HFF-Myc (cell line): ENCODE results near the gene KRTAP5-5.
"Not testable (repeated sequence)": the region's sequence is repeated elsewhere in the genome, so short reads cannot be mapped to it uniquely, and the experiment has no call there.

Experiments used
- DNase-seq: peaks from one replicate; pipeline ENCODE4 v3.0.0-alpha.2; 2011; ENCODE audit warnings: low read depth; ENCODE audit errors: extremely low read depth
- H3K4me3 ChIP-seq: replicated peaks from 2 replicates; pipeline ENCODE4 v1.5.1; 2011; ENCODE audit warnings: low read depth, mild to moderate bottlenecking, control low read depth, low read length
- TF ChIP-seq, protein P1 (sequence below): IDR thresholded peaks from 2 replicates; pipeline ENCODE4 v1.5.1; 2012; ENCODE audit warnings: mild to moderate bottlenecking, low read depth, low read length, control low read depth; ENCODE audit errors: missing control alignments

Gene KRTAP5-5

DNA sequence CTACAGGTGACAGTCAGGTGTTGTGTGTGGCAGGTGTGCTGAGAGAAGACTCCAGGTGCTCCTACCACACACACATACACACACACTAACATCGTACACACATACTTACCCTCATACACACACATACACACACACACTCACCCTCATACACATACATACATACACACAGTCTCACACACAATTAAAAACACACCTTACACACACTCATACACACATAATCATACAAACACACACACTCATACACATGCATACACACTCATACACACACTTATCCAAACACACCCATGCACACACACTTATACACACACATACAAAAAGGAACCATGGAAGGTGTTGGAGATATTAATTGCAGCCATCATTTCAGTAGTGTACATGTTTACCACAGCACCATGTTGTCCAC lies 25.9 kb upstream of the KRTAP5-5 start:
- H3K4me3 ChIP-seq = no peak overlapping the region
- DNase-seq = no peak
- TF ChIP-seq, protein P1, sequence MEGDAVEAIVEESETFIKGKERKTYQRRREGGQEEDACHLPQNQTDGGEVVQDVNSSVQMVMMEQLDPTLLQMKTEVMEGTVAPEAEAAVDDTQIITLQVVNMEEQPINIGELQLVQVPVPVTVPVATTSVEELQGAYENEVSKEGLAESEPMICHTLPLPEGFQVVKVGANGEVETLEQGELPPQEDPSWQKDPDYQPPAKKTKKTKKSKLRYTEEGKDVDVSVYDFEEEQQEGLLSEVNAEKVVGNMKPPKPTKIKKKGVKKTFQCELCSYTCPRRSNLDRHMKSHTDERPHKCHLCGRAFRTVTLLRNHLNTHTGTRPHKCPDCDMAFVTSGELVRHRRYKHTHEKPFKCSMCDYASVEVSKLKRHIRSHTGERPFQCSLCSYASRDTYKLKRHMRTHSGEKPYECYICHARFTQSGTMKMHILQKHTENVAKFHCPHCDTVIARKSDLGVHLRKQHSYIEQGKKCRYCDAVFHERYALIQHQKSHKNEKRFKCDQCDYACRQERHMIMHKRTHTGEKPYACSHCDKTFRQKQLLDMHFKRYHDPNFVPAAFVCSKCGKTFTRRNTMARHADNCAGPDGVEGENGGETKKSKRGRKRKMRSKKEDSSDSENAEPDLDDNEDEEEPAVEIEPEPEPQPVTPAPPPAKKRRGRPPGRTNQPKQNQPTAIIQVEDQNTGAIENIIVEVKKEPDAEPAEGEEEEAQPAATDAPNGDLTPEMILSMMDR = no peak

DNA sequence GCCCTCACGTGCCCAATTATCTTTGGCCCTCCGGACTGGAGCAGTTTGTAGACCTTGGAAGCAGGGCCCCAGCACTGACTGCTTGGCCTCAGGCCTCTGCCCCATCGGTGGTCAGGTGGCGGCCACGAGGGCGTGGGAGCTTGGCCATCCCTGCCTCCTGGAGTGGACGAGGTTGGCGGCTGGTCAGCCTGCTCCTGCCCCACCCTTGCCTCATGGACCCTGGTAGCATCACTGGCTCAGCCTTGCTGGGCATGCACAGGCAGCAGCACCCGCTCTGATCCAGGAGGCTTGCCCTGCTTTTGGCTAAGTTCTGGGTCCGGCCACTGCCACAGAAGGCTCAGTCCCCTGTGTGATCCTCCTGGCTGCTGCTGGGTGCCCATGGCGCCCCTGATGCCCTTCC lies 25.4 kb upstream of the KRTAP5-5 start:
- no peak overlapping the region for H3K4me3 ChIP-seq
- DNase-seq = no peak
- TF ChIP-seq, protein P1 = no peak

DNA sequence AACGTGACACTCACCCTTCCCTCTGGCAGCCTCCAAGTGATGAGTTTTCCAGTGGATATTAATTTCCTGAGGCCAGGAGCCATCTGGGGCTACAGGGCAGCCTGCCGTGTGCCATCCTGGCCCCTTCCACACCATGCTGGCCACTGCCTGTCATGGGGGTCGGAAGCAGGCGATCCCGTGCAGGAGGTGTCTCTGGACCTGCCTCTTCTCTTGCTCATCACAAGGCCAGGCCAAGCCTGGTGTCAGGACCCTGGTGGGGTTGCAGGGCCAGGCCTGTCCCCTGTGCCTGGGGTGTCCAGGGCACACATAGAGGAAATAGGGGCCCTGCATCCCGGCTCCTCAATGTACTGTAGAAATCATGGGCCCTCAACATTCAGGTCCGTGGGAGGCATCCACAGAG lies 24.9 kb upstream of the KRTAP5-5 start:
- TF ChIP-seq, protein P1 = no peak

DNA sequence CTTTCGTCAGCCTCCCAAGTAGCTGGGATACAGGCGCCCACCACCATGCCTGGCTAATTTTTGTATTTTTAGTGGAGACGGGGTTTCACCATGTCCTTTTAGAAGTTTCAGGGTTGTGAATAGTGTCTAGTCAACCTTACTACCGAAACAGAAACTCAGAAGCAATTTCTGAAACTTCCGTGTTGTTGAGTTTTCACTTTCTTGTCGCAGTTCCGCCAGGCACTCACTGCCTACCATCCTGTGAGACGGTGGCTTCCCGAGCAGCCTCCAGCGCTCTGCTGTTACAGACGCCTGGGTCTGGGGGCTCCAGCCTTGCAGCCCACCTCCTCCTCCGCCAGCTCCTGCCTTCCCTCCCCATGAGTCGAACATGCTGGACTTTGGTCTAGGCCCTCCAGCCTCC lies 23.7 kb upstream of the KRTAP5-5 start:
- DNase-seq, H3K4me3 ChIP-seq: not testable (repeated sequence)

More for the DNA sequence above, 24.9 kb upstream of the KRTAP5-5 start:
- H3K4me3 ChIP-seq = no peak overlapping the region
- DNase-seq = no peak

DNA sequence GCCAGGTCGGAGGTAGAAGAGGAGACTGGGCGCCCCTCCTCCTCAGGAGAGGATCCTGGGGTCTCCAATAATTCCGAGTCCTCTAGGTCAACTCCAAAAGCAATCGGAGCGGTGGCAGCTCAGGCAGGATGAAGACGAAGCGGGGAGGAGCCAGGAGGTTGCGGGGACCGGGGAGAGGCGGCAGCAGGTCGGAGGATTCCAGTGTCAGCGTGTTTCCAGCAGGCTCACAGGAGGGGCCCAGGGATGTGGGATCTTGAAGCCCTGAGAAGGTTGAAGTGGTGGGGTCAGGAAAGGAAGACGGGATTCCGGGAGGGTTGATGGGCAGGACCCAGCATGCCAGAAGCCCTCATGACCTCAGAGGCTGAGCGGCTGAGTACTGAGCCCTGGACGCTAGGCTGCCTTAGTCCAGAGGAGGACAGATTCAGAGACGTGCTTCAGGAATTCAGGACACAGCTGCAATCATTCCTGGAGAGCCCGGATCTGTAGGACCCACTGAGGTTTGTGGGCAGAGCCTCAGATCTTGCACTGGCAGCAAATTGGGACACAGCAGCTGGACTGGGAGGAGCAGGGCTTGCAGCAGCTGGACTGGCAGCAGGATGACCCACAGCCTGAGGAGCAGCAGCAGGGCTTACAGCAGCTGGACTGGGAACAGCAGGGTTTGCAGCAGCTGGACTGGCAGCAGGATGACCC lies 22.3 kb upstream of the KRTAP5-5 start:
- not testable (repeated sequence) for DNase-seq, H3K4me3 ChIP-seq

DNA sequence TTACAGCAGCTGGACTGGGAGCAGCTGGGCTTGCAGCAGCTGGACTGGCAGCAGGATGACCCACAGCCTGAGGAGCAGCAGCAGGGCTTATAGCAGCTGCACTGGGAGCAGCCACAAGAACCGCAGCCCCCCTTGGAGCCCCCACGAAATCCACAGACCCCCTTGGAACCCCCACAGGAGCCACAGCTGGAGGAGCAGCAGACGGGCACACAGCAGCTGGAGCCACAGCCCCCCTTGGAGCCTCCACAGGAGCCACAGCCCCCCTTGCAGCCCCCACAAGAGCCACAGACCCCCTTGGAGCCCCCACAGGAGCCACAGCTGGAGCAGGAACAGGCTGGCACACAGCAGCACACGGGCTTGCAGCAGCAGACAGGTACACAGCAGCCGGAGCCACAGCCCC lies 21.7 kb upstream of the KRTAP5-5 start:
- not testable (repeated sequence) for H3K4me3 ChIP-seq, DNase-seq

DNA sequence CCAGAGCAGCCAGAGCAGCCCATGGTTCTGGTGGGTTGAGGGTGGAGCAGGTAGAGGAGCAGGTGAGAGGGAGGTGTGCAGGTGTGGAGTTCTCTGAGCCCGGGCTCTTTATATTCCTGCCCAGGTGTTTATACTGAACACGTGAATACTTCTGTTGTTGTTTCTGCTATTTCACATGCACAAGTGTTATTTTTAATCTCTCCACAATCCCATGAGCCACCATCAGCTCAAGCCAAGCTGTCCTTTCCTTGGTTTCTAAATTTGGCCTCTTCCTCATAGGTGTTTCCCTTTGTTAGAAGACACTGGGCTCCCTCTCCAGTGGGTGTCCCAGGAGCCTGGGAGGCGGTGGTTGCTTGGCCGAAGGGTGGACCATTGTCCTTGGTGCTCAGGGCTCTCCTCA lies 21.2 kb upstream of the KRTAP5-5 start, which contains the start of gene KRTAP5-3:
TSS of gene KRTAP5-3 (minus strand) at position 101 of the 400 bp plus-strand sequence. CDS start at position 23, 78 bp downstream.
- TF ChIP-seq, protein P1 = no peak
- no peak within 1 kb of the TSS for H3K4me3 ChIP-seq
- DNase-seq = no peak

DNA sequence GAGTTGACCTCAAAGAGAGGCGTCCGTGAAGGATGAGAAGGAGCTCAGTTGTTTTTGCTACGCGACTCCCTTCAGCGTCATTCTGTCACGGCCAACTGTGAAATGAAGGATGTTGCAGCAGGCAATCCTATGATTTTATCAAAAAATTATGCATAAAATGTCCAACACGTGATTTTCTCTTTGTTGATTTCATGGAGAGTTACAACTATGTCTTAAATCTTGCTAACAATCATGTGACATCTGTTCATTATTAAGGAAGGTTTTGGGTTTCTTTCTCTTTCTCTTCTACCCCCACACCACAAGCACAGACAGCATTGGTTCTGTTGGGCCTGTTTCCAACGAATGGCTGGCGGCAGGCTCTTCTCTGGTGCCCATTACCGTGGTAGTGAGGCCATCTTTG lies 11.3 kb upstream of the KRTAP5-5 start:
- no peak overlapping the region for H3K4me3 ChIP-seq

More for the DNA sequence above, 11.3 kb upstream of the KRTAP5-5 start:
- TF ChIP-seq, protein P1 = no peak
- DNase-seq = no peak
